Osteoblast (primary cell): Measurements from ENCODE around the gene C6orf141. TPM values are rescaled to one million over a fixed set of nuclear protein-coding genes. Genes with fewer than 3 reads are reported as not detected.

Experiments
- DNase-seq: peaks from one replicate; pipeline ENCODE4 v3.0.0; 2011; ENCODE audit warnings: low spot score, mixed read lengths; ENCODE audit not compliant: insufficient read length; ENCODE audit errors: missing footprints
- H2AFZ ChIP-seq: 2 replicates; pipeline ENCODE4 v1.6.0; 2011; ENCODE audit warnings: mild to moderate bottlenecking, low read length
- H3K27ac ChIP-seq: 2 replicates; pipeline ENCODE4 v1.5.1; 2011; ENCODE audit warnings: mild to moderate bottlenecking, low read depth, low read length, moderate library complexity
- H3K27me3 ChIP-seq: 2 replicates; pipeline ENCODE4 v1.6.0; 2012; ENCODE audit warnings: mild to moderate bottlenecking, control low read depth, inconsistent platforms, low read length, moderate library complexity; ENCODE audit not compliant: insufficient read depth
- H3K36me3 ChIP-seq: 2 replicates; pipeline ENCODE4 v1.5.1; 2011; ENCODE audit warnings: mild to moderate bottlenecking, low read length, control low read depth, moderate library complexity; ENCODE audit not compliant: insufficient read depth
- H3K4me1 ChIP-seq: 2 replicates; pipeline ENCODE4 v1.5.1; 2011; ENCODE audit warnings: mild to moderate bottlenecking, low read length, control low read depth, moderate library complexity; ENCODE audit not compliant: insufficient read depth
- H3K4me2 ChIP-seq: 2 replicates; pipeline ENCODE4 v1.6.0; 2011; ENCODE audit warnings: mild to moderate bottlenecking, low read length; ENCODE audit not compliant: insufficient read depth
- H3K4me3 ChIP-seq: fragments of 200-600 bp; sonication (generic); 3 replicates; pipeline ENCODE4 v1.5.1; 2012; ENCODE audit warnings: mild to moderate bottlenecking, low read length, inconsistent platforms; ENCODE audit not compliant: insufficient read depth
- H3K79me2 ChIP-seq: 2 replicates; pipeline ENCODE4 v1.6.0; 2012; ENCODE audit warnings: mild to moderate bottlenecking, low read length, control low read depth, inconsistent platforms; ENCODE audit not compliant: insufficient read depth
- H3K9me3 ChIP-seq: 2 replicates; pipeline ENCODE4 v1.5.1; 2011; ENCODE audit warnings: low read depth, low read length, control low read depth
- H4K20me1 ChIP-seq: 2 replicates; pipeline ENCODE4 v1.6.0; 2012; ENCODE audit warnings: mild to moderate bottlenecking, low read length, control low read depth; ENCODE audit not compliant: insufficient read depth
- CTCF ChIP-seq: IDR thresholded peaks from 2 replicates; pipeline ENCODE4 v1.5.1; 2011; ENCODE audit warnings: mild to moderate bottlenecking, low read depth, low read length, moderate library complexity; ENCODE audit errors: extremely low read depth
- total RNA-seq: library from RNA; depleted of rRNA; stranded (reverse); fragments of >200 nt; gene quantifications from 2 replicates; pipeline ENCODE4 v1.2.3, GENCODE V29; 2012

C6orf141 gene
- total RNA-seq, 1 donor, result not detected

- H3K4me2 ChIP-seq, result no peak overlapping the region
- TF ChIP-seq CTCF, result no peak
- no peak overlapping the region for H3K27ac ChIP-seq
These were observed 5.5 kb downstream of the C6orf141 start for GRCh38 chr6:49555951-49556350.

GRCh38 chr6:49556429-49556837 is 6.0 kb downstream of the C6orf141 start:
- no peak overlapping the region for H2AFZ ChIP-seq

More at GRCh38 chr6:49555951-49556350, 5.5 kb downstream of the C6orf141 start:
- peaks cover 20% of the 10 kb centered on the region for H3K27me3 ChIP-seq
- H2AFZ ChIP-seq, result no peak overlapping the region
- H4K20me1 ChIP-seq, result no peaks in the 10 kb centered on the region
- no peaks in the 10 kb centered on the region for H3K79me2 ChIP-seq
- no peak overlapping the region for H3K4me3 ChIP-seq
- peaks cover 4% of the 10 kb centered on the region for H3K4me1 ChIP-seq
- H3K9me3 ChIP-seq, result no peaks in the 10 kb centered on the region
- no peaks in the 10 kb centered on the region for H3K36me3 ChIP-seq
- no peak for DNase-seq

GRCh38 chr6:49557177-49557576 is 6.7 kb downstream of the C6orf141 start:
- Histone ChIP-seq H2AFZ (no peak overlapping the region), H3K4me2 (no peak overlapping the region), H3K4me1 (no peaks in the 10 kb centered on the region), H3K36me3 (no peaks in the 10 kb centered on the region), H3K9me3 (no peaks in the 10 kb centered on the region), H3K27ac (no peak overlapping the region), H4K20me1 (no peaks in the 10 kb centered on the region), H3K4me3 (no peak overlapping the region), H3K27me3 (peaks cover 7% of the 10 kb centered on the region), H3K79me2 (no peaks in the 10 kb centered on the region)
- no peak for TF ChIP-seq CTCF
- no peak for DNase-seq

More at GRCh38 chr6:49556429-49556837, 6.0 kb downstream of the C6orf141 start:
- no peak for TF ChIP-seq CTCF
- Histone ChIP-seq H3K4me1 (peaks cover under 1% of the 10 kb centered on the region), H4K20me1 (no peaks in the 10 kb centered on the region), H3K27me3 (peaks cover 15% of the 10 kb centered on the region), H3K9me3 (no peaks in the 10 kb centered on the region), H3K4me3 (no peak overlapping the region), H3K4me2 (no peak overlapping the region), H3K36me3 (no peaks in the 10 kb centered on the region), H3K79me2 (no peaks in the 10 kb centered on the region), H3K27ac (no peak overlapping the region)
- peak; percentile 46 for DNase-seq

GRCh38 chr6:49558238-49558637 is 7.8 kb downstream of the C6orf141 start:
- Histone ChIP-seq H3K9me3 (no peaks in the 10 kb centered on the region), H3K36me3 (no peaks in the 10 kb centered on the region), H2AFZ (no peak overlapping the region), H4K20me1 (no peaks in the 10 kb centered on the region), H3K4me3 (no peak overlapping the region), H3K79me2 (no peaks in the 10 kb centered on the region), H3K4me2 (no peak overlapping the region), H3K4me1 (no peaks in the 10 kb centered on the region), H3K27me3 (no peaks in the 10 kb centered on the region), H3K27ac (no peak overlapping the region)
- DNase-seq, result no peak
- TF ChIP-seq CTCF, result no peak
